Measurements from ENCODE around the gene ECSCR.

DNA sequence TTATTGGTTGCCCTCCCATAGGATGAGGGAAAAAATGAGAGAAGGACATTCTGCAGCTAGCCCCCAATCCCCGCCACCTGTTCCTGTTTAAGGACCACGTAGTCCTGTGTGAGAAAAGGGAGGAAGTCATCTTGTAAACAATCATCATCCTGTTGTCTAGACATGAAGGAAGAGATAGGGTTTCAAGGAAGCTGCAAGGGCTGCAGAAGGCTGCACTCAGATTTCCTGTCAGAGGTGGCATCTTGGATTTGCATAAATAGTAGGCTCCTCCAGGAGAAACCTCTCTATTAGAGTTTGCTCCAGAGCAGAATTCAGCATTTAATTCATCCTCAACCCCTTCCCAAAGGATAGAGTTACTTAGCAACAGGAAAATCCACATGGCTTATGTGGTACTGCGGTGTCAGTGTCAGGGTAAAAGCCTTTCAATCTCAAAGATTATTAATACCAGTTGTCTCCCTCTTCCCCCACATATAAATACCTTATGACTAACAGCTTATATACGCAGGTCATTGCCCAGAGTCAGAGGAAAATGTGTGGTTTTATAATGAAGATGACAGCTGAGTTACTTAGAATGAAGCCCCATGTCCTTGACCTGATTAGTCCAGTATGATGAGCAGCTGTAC, 18.6 kb downstream of the ECSCR start:
- TF ChIP-seq, protein P1, sequence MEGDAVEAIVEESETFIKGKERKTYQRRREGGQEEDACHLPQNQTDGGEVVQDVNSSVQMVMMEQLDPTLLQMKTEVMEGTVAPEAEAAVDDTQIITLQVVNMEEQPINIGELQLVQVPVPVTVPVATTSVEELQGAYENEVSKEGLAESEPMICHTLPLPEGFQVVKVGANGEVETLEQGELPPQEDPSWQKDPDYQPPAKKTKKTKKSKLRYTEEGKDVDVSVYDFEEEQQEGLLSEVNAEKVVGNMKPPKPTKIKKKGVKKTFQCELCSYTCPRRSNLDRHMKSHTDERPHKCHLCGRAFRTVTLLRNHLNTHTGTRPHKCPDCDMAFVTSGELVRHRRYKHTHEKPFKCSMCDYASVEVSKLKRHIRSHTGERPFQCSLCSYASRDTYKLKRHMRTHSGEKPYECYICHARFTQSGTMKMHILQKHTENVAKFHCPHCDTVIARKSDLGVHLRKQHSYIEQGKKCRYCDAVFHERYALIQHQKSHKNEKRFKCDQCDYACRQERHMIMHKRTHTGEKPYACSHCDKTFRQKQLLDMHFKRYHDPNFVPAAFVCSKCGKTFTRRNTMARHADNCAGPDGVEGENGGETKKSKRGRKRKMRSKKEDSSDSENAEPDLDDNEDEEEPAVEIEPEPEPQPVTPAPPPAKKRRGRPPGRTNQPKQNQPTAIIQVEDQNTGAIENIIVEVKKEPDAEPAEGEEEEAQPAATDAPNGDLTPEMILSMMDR (conservative IDR thresholded peaks at IDR 0.05; ENCODE audit: low read length), result no peak
- no peak for TF ChIP-seq EZH2phosphoT487 (IDR thresholded peaks at IDR 0.05; ENCODE audit: borderline replicate concordance, low read depth, low read length)
